Measurements from ENCODE around the gene BIK. TPM values are rescaled to one million over a fixed set of nuclear protein-coding genes. Genes with fewer than 3 reads are reported as not detected.

The BIK gene
- total RNA-seq, 1 experiment from 2014 or later = 43.1 TPM

DNA sequence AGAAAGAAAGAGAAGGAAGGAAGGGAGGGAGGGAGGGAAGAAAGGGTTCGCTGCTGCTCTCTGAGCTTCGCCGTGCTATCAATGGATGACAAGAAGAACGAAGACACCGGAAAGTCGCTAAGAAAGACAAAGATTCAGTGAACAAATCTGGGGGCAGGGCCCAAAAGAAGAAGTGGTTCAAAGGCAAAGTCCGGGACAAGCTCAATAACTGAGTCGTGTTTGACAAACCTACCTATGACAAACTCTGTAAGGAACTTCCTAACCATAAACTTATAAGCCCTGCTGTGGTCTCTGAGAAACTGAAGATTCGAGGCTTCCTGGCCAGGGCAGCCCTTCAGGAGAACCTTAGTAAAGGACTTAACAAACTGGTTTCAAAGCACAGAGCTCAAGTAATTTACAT lies 18.5 kb upstream of the BIK start:
- no TSS peak for BruUV-seq (replicated peaks)
- intact Hi-C loops (cut with micrococcal nuclease; ENCODE audit: unreplicated experiment) = loop anchor here (10.0 kb wide), 1 partner anchor 307 kb away; no protein-coding TSS in a partner anchor
- Mint-ChIP-seq H3K27ac (ENCODE audit: unreplicated experiment) (no peak overlapping the region), H3K36me3 (ENCODE audit: insufficient read depth, unreplicated experiment) (peaks cover 18% of the 10 kb centered on the region), H3K9me3 (ENCODE audit: low read depth, unreplicated experiment) (peaks cover 4% of the 10 kb centered on the region), H3K27me3 (ENCODE audit: unreplicated experiment) (no peaks in the 10 kb centered on the region), H3K4me3 (ENCODE audit: low read depth, unreplicated experiment) (no peak overlapping the region), H3K4me1 (ENCODE audit: low read depth, unreplicated experiment) (peaks cover 7% of the 10 kb centered on the region)
- CTCF ChIA-PET = interaction anchor here (0.7 kb wide), 1 partner anchor 22 kb away, joined by 6 read pairs; no protein-coding TSS in a partner anchor
- TF ChIP-seq CTCF (IDR thresholded peaks at IDR 0.05; ENCODE audit: unreplicated experiment) = no peak
- no peak for DNase-seq

GRCh38 chr22:43094085-43094484 lies 16.5 kb upstream of the BIK start:
- CTCF ChIA-PET = interaction anchor here (0.6 to 1.0 kb wide), 2 partner anchors 14 to 69 kb away, joined by 3 read pairs; no protein-coding TSS in a partner anchor
- Mint-ChIP-seq H3K36me3 (ENCODE audit: insufficient read depth, unreplicated experiment) (peaks cover 16% of the 10 kb centered on the region), H3K27ac (ENCODE audit: unreplicated experiment) (no peak overlapping the region), H3K4me1 (ENCODE audit: low read depth, unreplicated experiment) (no peaks in the 10 kb centered on the region), H3K9me3 (ENCODE audit: low read depth, unreplicated experiment) (peaks cover 4% of the 10 kb centered on the region), H3K4me3 (ENCODE audit: low read depth, unreplicated experiment) (no peak overlapping the region), H3K27me3 (ENCODE audit: unreplicated experiment) (no peaks in the 10 kb centered on the region)
- DNase-seq = peak; percentile 24
- no TSS peak for BruUV-seq (replicated peaks)
- TF ChIP-seq CTCF (IDR thresholded peaks at IDR 0.05; ENCODE audit: unreplicated experiment) = no peak
- intact Hi-C loops (cut with micrococcal nuclease; ENCODE audit: unreplicated experiment) = loop anchor here (10.0 kb wide), 1 partner anchor 309 kb away; no protein-coding TSS in a partner anchor

GRCh38 chr22:43094551-43094950 lies 16.0 kb upstream of the BIK start:
- no TSS peak for BruUV-seq (replicated peaks)
- H3K4me3 Mint-ChIP-seq (ENCODE audit: low read depth, unreplicated experiment) = no peak overlapping the region
- H3K9me3 Mint-ChIP-seq (ENCODE audit: low read depth, unreplicated experiment) = peaks cover 4% of the 10 kb centered on the region
- no peak for DNase-seq
- no peaks in the 10 kb centered on the region for H3K4me1 Mint-ChIP-seq (ENCODE audit: low read depth, unreplicated experiment)
- H3K27ac Mint-ChIP-seq (ENCODE audit: unreplicated experiment) = no peak overlapping the region
- TF ChIP-seq CTCF (IDR thresholded peaks at IDR 0.05; ENCODE audit: unreplicated experiment) = no peak
- intact Hi-C loops (cut with micrococcal nuclease; ENCODE audit: unreplicated experiment) = loop anchor here (10.0 kb wide), 1 partner anchor 310 kb away; no protein-coding TSS in a partner anchor
- H3K36me3 Mint-ChIP-seq (ENCODE audit: insufficient read depth, unreplicated experiment) = peaks cover 11% of the 10 kb centered on the region
- no peaks in the 10 kb centered on the region for H3K27me3 Mint-ChIP-seq (ENCODE audit: unreplicated experiment)
- CTCF ChIA-PET = no interaction called here

- CTCF ChIA-PET = no interaction called here
- Mint-ChIP-seq H3K9me3 (ENCODE audit: low read depth, unreplicated experiment) (peaks cover 4% of the 10 kb centered on the region), H3K27me3 (ENCODE audit: unreplicated experiment) (no peaks in the 10 kb centered on the region), H3K4me3 (ENCODE audit: low read depth, unreplicated experiment) (no peak overlapping the region), H3K27ac (ENCODE audit: unreplicated experiment) (no peak overlapping the region), H3K36me3 (ENCODE audit: insufficient read depth, unreplicated experiment) (peaks cover 16% of the 10 kb centered on the region), H3K4me1 (ENCODE audit: low read depth, unreplicated experiment) (peaks cover 8% of the 10 kb centered on the region)
- intact Hi-C loops (cut with micrococcal nuclease; ENCODE audit: unreplicated experiment) = loop anchor here (10.0 kb wide), 1 partner anchor 312 kb away; no protein-coding TSS in a partner anchor
- BruUV-seq (replicated peaks) = no TSS peak
- no peak for TF ChIP-seq CTCF (IDR thresholded peaks at IDR 0.05; ENCODE audit: unreplicated experiment)
- DNase-seq = no peak
These were observed 14.1 kb upstream of the BIK start for GRCh38 chr22:43096420-43096819.

Data from Calu3 (cell line).